GM18870 (cell line): ENCODE results near the gene ADRA1B.
"Not testable (repeated sequence)": the region's sequence is repeated elsewhere in the genome, so short reads cannot be mapped to it uniquely, and the experiment has no call there.

ENCODE experiments used
- ATAC-seq: cut with Tn5 transposase; IDR thresholded peaks from one replicate; pipeline ENCODE4 v1.9.1; 2021; ENCODE audit warnings: moderate library complexity; ENCODE audit not compliant: unreplicated experiment

ADRA1B gene

GRCh38 chr5:160009591-160009989, 93.3 kb downstream of the ADRA1B start:
- no peak for ATAC-seq

GRCh38 chr5:160011471-160011870, 95.2 kb downstream of the ADRA1B start:
- no peak for ATAC-seq

GRCh38 chr5:160014197-160014596, 97.9 kb downstream of the ADRA1B start:
- ATAC-seq, result not testable (repeated sequence)

- no peak for ATAC-seq
These were observed 102.8 kb downstream of the ADRA1B start for GRCh38 chr5:160018945-160019625.

- ATAC-seq, result no peak
These were observed 104.0 kb downstream of the ADRA1B start for GRCh38 chr5:160020266-160020770.

- no peak for ATAC-seq
These were observed 104.7 kb downstream of the ADRA1B start for GRCh38 chr5:160020964-160021363.

- ATAC-seq, result peak; percentile 93
These were observed 105.7 kb downstream of the ADRA1B start for GRCh38 chr5:160021831-160022446.
